HFFc6 (cell line): ENCODE measurements around the gene MYH1. TPM values are rescaled to one million over a fixed set of nuclear protein-coding genes. Genes with fewer than 3 reads are reported as not detected.

Source experiments
- DNase-seq: peaks from one replicate; pipeline ENCODE4 v3.0.0-alpha.2; 2018
- H3K27ac Mint-ChIP-seq: 2 replicates; pipeline ENCODE4 v1.8.0; 2020; ENCODE audit warnings: mild to moderate bottlenecking, mixed read lengths
- H3K27me3 Mint-ChIP-seq: 2 replicates; pipeline ENCODE4 v1.8.0; 2021; ENCODE audit warnings: mild to moderate bottlenecking, moderate library complexity, mixed read lengths; ENCODE audit not compliant: insufficient read depth
- H3K36me3 Mint-ChIP-seq: 2 replicates; pipeline ENCODE4 v1.8.0; 2021; ENCODE audit warnings: low read depth, mixed read lengths
- H3K4me1 Mint-ChIP-seq: 2 replicates; pipeline ENCODE4 v1.8.0; 2020; ENCODE audit warnings: low read depth, mixed read lengths
- H3K4me3 Mint-ChIP-seq: 2 replicates; pipeline ENCODE4 v1.8.0; 2020; ENCODE audit warnings: mild to moderate bottlenecking, moderate library complexity, mixed read lengths
- H3K9me3 Mint-ChIP-seq: 2 replicates; pipeline ENCODE4 v1.8.0; 2020; ENCODE audit warnings: mild to moderate bottlenecking, mixed read lengths
- CTCF ChIP-seq: fragments of 200-600 bp; sonication (generic); IDR thresholded peaks from 2 replicates; pipeline ENCODE4 v1.5.0; 2021; ENCODE audit warnings: antibody characterized with exemption, mild to moderate bottlenecking
- total RNA-seq, 6 experiments: library from RNA; stranded (reverse); fragmentation: NEBNext Ultra II Directional; extraction: Animal tissue kit (Norgen Biotek cat#: 25700); gene quantifications; 2 replicates in 1 of 6; 3 replicates in 5 of 6; pipeline ENCODE4 v1.2.3, GENCODE V29; 2021

MYH1 gene
- total RNA-seq, 6 experiments from 2014 or later = not detected

- Mint-ChIP-seq H3K36me3 (no peaks in the 10 kb centered on the region), H3K4me3 (no peak overlapping the region), H3K27ac (no peak overlapping the region), H3K9me3 (peaks cover 8% of the 10 kb centered on the region), H3K4me1 (no peaks in the 10 kb centered on the region), H3K27me3 (no peaks in the 10 kb centered on the region; the same call in 1 of the 2 replicates)
- no peak for DNase-seq
- TF ChIP-seq CTCF = no peak
These were observed 4.9 kb downstream of the MYH1 start for GRCh38 chr17:10513299-10514067.

- no peak overlapping the region for H3K27ac Mint-ChIP-seq
- no peaks in the 10 kb centered on the region; the same call in 1 of the 2 replicates for H3K27me3 Mint-ChIP-seq
- no peaks in the 10 kb centered on the region for H3K36me3 Mint-ChIP-seq
- DNase-seq = no peak
- no peak for TF ChIP-seq CTCF
- H3K4me3 Mint-ChIP-seq = no peak overlapping the region
- peaks cover 11% of the 10 kb centered on the region for H3K9me3 Mint-ChIP-seq
- no peaks in the 10 kb centered on the region for H3K4me1 Mint-ChIP-seq
These were observed 5.5 kb downstream of the MYH1 start for GRCh38 chr17:10512856-10513255.

- no peak overlapping the region for H3K27ac Mint-ChIP-seq
- no peak overlapping the region for H3K4me3 Mint-ChIP-seq
- no peak for DNase-seq
- H3K36me3 Mint-ChIP-seq = peaks cover 5% of the 10 kb centered on the region; the same call in 1 of the 2 replicates
- no peaks in the 10 kb centered on the region for H3K4me1 Mint-ChIP-seq
- peaks cover 49% of the 10 kb centered on the region for H3K9me3 Mint-ChIP-seq
- H3K27me3 Mint-ChIP-seq = no peaks in the 10 kb centered on the region; the same call in none of the 2 replicates
- no peak for TF ChIP-seq CTCF
These were observed 18.4 kb downstream of the MYH1 start for GRCh38 chr17:10499950-10500349.

- no peak overlapping the region for H3K4me3 Mint-ChIP-seq
- H3K27ac Mint-ChIP-seq = no peak overlapping the region
- peaks cover 63% of the 10 kb centered on the region for H3K9me3 Mint-ChIP-seq
- H3K36me3 Mint-ChIP-seq = no peaks in the 10 kb centered on the region; the same call in 1 of the 2 replicates
- DNase-seq = no peak
- no peak for TF ChIP-seq CTCF
- no peaks in the 10 kb centered on the region for H3K27me3 Mint-ChIP-seq
- H3K4me1 Mint-ChIP-seq = no peaks in the 10 kb centered on the region
These were observed 26.3 kb downstream of the MYH1 start for GRCh38 chr17:10492004-10492403.

GRCh38 chr17:10482252-10482651, 36.1 kb downstream of the MYH1 start:
- no peak overlapping the region for H3K27ac Mint-ChIP-seq
- TF ChIP-seq CTCF = no peak
- no peak overlapping the region for H3K4me3 Mint-ChIP-seq

More at GRCh38 chr17:10482252-10482651, 36.1 kb downstream of the MYH1 start:
- Mint-ChIP-seq H3K4me1 (no peaks in the 10 kb centered on the region), H3K36me3 (no peaks in the 10 kb centered on the region; the same call in 1 of the 2 replicates), H3K27me3 (peaks cover 1% of the 10 kb centered on the region; the same call in 1 of the 2 replicates), H3K9me3 (peaks cover 50% of the 10 kb centered on the region)
- no peak for DNase-seq
